ENCODE measurements around the gene CFAP299. TPM values are rescaled to one million over a fixed set of nuclear protein-coding genes. Genes with fewer than 3 reads are reported as not detected.

CFAP299 gene
- total RNA-seq, 1 donor from 2014 or later: not detected

DNA sequence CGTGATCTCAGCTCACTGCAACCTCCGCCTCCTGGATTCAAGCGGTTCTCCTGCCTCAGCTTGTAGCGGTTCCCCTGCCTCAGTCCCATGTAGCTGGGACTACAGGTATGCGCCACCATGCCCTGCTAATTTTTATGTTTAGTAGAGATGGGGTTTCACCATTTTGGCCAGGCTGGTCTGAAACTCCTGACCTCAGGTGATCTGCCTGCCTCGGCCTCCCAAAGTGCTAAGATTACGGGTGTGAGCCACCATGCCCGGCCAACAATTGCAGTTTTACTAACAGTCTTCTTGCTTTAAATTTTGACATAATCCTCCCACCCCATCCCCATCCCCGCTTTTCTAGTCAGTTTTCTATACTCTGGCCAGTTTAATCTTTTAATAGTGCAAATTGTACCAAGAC, 112.0 kb downstream of the CFAP299 start:
- no peak overlapping the region for H3K4me3 Mint-ChIP-seq
- H3K36me3 Mint-ChIP-seq (ENCODE audit: low read depth): no peaks in the 10 kb centered on the region
- no peaks in the 10 kb centered on the region for H3K4me1 Mint-ChIP-seq (ENCODE audit: low read depth)
- H3K27ac Mint-ChIP-seq: no peak overlapping the region
- intact Hi-C loops (cut with micrococcal nuclease): no loop called here
- H3K9me3 Mint-ChIP-seq: peaks cover 17% of the 10 kb centered on the region
- peaks cover 1% of the 10 kb centered on the region for H3K27me3 Mint-ChIP-seq (ENCODE audit: insufficient read depth)
- DNase-seq (ENCODE audit: low spot score): no peak

DNA sequence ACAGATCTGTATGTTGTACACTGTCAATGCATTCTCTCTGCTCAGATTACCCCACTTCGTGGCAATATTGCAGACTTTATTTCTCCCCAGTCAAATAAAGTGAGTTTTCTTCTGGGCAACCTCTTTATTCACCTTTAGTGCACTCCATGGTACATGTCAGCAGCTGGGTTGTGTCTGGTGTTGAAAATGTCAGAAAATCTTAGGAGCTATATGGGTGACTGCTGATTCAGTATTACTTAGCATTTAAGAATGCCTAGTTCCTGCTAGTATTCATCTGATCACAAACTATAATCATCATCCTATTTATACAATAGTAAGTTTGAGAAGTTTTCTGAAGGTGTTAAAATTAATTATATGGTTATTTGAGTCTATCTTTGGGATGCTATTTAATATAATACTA, 112.5 kb downstream of the CFAP299 start:
- no peak for DNase-seq (ENCODE audit: low spot score)
- intact Hi-C loops (cut with micrococcal nuclease): no loop called here
- peaks cover 1% of the 10 kb centered on the region for H3K27me3 Mint-ChIP-seq (ENCODE audit: insufficient read depth)
- no peaks in the 10 kb centered on the region for H3K36me3 Mint-ChIP-seq (ENCODE audit: low read depth)
- H3K27ac Mint-ChIP-seq: no peak overlapping the region
- H3K9me3 Mint-ChIP-seq: peaks cover 13% of the 10 kb centered on the region
- no peaks in the 10 kb centered on the region for H3K4me1 Mint-ChIP-seq (ENCODE audit: low read depth)
- H3K4me3 Mint-ChIP-seq: no peak overlapping the region

DNA sequence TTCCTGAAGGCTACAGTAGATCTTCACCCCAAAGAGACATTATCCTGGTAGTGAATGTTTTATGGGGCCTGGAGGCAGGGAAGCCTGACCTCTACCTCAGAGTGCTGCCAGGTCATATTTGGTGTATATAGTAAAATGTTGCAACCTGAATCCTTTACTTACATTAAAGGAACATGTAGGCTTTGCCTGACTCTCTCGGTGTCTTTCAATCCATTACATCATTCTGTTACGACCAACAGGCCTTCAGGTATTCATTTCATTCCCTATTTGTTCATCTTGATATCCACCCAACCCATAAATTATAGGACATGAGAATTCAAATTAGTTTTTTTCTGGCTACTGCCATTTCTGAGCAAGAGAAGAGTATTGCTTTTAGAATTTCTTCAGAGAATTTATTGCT, 116.5 kb downstream of the CFAP299 start:
- intact Hi-C loops (cut with micrococcal nuclease): no loop called here
- Mint-ChIP-seq H3K9me3 (no peaks in the 10 kb centered on the region), H3K4me3 (no peak overlapping the region), H3K36me3 (ENCODE audit: low read depth) (no peaks in the 10 kb centered on the region), H3K27me3 (ENCODE audit: insufficient read depth) (no peaks in the 10 kb centered on the region), H3K4me1 (ENCODE audit: low read depth) (no peaks in the 10 kb centered on the region), H3K27ac (no peak overlapping the region)
- DNase-seq (ENCODE audit: low spot score): no peak

DNA sequence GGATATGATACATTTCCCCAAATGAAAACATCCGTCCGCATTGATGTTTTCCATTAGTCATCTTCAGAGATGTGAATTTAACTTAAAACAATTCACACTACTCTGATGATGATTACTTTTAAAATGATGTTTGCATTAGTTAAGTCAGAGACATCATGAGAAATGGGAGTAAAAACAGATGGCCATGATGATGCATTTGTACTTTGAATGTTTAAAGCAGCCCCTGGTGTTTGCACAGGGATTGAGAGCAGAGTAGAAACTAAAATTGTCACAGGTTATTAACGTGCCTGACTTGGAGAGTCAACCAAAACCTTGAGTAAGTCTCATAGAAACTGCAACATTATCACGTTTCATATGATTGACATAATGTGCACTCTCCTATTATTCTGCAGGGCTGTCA, 117.2 kb downstream of the CFAP299 start:
- Mint-ChIP-seq H3K9me3 (no peaks in the 10 kb centered on the region), H3K36me3 (ENCODE audit: low read depth) (no peaks in the 10 kb centered on the region), H3K27me3 (ENCODE audit: insufficient read depth) (no peaks in the 10 kb centered on the region), H3K27ac (no peak overlapping the region), H3K4me1 (ENCODE audit: low read depth) (no peaks in the 10 kb centered on the region), H3K4me3 (no peak overlapping the region)
- intact Hi-C loops (cut with micrococcal nuclease): no loop called here
- no peak for DNase-seq (ENCODE audit: low spot score)

DNA sequence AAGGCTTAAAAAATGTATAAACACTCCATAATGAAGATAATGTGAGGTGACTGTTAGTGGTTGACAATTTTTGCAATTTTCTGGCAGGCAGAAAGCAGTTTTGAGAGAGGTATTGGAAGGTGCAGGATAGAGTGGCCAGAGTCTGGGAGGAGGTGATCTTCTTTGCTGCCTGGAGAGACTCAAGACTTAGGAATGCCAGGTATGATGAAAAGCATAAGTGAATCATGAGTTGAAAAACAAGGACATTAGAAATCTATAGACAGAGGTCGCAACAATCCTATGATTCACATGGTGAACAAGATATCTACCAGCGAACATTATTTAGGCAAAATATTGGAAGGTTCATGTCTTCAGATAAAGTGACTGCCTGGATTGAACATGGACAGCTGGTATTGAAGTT, 118.5 kb downstream of the CFAP299 start:
- Mint-ChIP-seq H3K27me3 (ENCODE audit: insufficient read depth) (no peaks in the 10 kb centered on the region), H3K4me1 (ENCODE audit: low read depth) (no peaks in the 10 kb centered on the region), H3K36me3 (ENCODE audit: low read depth) (no peaks in the 10 kb centered on the region), H3K27ac (no peak overlapping the region), H3K9me3 (no peaks in the 10 kb centered on the region), H3K4me3 (no peak overlapping the region)
- DNase-seq (ENCODE audit: low spot score): no peak
- intact Hi-C loops (cut with micrococcal nuclease): no loop called here

DNA sequence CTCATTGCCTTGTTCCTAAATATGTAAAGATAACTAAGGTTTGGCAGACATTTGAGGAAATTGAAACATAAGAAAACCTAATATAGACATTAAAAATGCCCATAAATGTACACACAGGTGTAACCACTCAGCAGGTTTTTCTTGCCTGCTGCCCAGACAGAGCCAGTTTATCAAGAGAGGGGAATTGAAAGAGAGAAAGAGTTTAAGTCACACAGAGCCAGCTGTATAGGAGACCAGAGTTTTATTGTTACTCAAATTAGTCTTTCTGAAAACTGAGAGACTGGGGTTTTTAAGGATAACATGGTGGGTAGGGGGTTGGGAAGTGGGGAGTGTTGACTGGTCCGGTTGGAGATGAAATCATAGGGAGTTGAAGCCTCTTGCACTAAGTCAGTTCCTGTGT, 119.0 kb downstream of the CFAP299 start:
- intact Hi-C loops (cut with micrococcal nuclease): no loop called here
- Mint-ChIP-seq H3K4me1 (ENCODE audit: low read depth) (no peaks in the 10 kb centered on the region), H3K9me3 (no peaks in the 10 kb centered on the region), H3K4me3 (no peak overlapping the region), H3K36me3 (ENCODE audit: low read depth) (no peaks in the 10 kb centered on the region), H3K27me3 (ENCODE audit: insufficient read depth) (no peaks in the 10 kb centered on the region), H3K27ac (no peak overlapping the region)
- no peak for DNase-seq (ENCODE audit: low spot score)

DNA sequence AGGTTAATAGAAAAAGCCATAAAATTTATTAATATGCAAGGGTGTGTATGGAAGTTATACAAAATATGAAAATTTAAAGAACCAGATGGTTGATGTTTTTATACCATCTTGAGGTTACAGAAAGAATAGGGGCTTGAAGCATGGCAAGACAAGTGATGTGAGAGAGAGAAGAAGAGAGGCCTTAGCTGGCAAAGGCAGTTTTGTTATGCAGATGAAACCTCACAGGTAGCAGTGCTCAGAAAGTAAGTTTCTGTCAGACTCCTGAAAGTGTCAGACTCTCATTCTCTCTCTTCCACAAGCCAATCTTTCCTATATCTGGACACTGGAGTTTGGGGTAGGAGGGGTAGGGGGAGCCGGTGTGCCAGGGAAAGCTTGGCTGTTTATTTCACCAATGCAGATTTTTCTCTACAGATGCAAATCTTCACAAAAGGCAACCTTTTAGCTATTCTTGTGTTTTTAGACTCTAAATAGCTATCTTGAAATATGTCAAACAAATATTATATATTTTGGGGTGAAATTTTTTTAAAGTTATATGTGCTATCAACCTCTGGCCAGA, 124.5 kb downstream of the CFAP299 start:
- Mint-ChIP-seq H3K36me3 (ENCODE audit: low read depth) (peaks cover 2% of the 10 kb centered on the region), H3K27me3 (ENCODE audit: insufficient read depth) (no peaks in the 10 kb centered on the region), H3K4me3 (no peak overlapping the region), H3K27ac (no peak overlapping the region), H3K4me1 (ENCODE audit: low read depth) (peaks cover 8% of the 10 kb centered on the region), H3K9me3 (peaks cover 4% of the 10 kb centered on the region)
- no peak for DNase-seq (ENCODE audit: low spot score)
- intact Hi-C loops (cut with micrococcal nuclease): no loop called here

DNA sequence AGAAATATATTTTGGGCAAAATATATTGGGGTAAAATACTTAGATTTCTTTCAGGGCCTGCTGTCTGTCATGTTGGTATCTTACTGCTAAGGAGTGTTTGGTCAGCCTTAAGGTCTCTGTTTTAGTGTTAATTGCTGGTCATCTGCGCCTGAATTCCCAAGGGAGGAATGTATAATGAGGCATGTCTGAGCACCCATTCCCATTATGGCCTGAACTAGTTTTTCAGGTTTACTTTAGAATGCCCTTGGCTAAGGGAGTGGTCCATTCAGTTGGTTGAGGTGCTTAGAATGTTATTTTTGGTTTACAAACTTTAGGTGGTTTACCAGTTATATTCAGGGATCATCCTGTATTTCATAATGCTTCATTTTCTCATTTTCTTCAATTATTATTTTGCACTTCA, 125.9 kb downstream of the CFAP299 start:
- Mint-ChIP-seq H3K4me3 (no peak overlapping the region), H3K9me3 (peaks cover 4% of the 10 kb centered on the region), H3K27me3 (ENCODE audit: insufficient read depth) (no peaks in the 10 kb centered on the region), H3K36me3 (ENCODE audit: low read depth) (peaks cover 2% of the 10 kb centered on the region), H3K4me1 (ENCODE audit: low read depth) (peaks cover 8% of the 10 kb centered on the region), H3K27ac (no peak overlapping the region)
- intact Hi-C loops (cut with micrococcal nuclease): no loop called here
- DNase-seq (ENCODE audit: low spot score): no peak

DNA sequence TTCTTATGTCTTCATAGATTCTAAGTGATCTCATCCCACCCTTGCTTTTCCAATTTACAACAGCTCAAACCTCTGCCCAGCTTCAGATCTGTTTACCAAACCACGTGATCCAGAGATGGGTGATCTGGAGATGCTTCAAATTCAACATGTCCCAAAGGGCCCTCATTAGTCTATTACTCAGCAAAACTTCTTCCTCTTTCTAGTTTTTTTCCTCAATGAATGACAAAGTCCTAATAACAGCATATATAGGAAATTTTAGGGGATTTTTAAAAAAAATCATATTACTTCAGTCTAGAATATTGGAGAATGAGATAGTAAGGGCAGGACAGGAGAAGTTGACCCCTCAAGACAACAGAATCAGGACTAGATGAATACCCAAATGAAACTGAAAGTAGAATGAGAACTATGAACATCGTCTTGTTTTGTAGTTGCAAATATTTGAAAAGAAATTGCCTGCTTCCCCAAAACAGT, 127.1 kb downstream of the CFAP299 start:
- DNase-seq (ENCODE audit: low spot score): no peak
- H3K9me3 Mint-ChIP-seq: peaks cover 8% of the 10 kb centered on the region
- intact Hi-C loops (cut with micrococcal nuclease): no loop called here
- no peaks in the 10 kb centered on the region for H3K27me3 Mint-ChIP-seq (ENCODE audit: insufficient read depth)
- H3K4me3 Mint-ChIP-seq: peak overlapping the region; percentile 50
- peaks cover 8% of the 10 kb centered on the region for H3K4me1 Mint-ChIP-seq (ENCODE audit: low read depth)
- peak overlapping the region; percentile 25 for H3K27ac Mint-ChIP-seq
- peaks cover 3% of the 10 kb centered on the region for H3K36me3 Mint-ChIP-seq (ENCODE audit: low read depth)

DNA sequence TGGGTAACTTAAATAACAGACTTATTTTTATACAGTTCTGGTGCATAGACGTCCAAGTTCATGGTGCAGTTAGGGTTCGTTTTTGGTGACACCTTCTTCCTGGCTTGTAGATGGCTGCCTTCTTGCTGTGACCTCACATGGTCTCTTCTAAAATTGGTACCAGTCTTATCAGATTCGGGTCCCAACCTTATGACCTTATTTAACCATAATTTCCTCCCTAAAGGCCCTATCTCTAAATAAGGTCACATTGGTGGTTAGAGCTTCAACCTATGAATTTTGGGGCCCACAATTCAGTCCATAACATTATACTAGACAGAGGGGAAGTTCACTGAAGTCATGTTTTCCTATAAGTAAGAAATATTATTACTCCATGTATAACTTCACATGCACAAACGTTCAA, 128.0 kb downstream of the CFAP299 start:
- Mint-ChIP-seq H3K27ac (no peak overlapping the region), H3K27me3 (ENCODE audit: insufficient read depth) (no peaks in the 10 kb centered on the region), H3K4me1 (ENCODE audit: low read depth) (peaks cover 8% of the 10 kb centered on the region), H3K9me3 (peaks cover 9% of the 10 kb centered on the region), H3K36me3 (ENCODE audit: low read depth) (peaks cover 4% of the 10 kb centered on the region), H3K4me3 (no peak overlapping the region)
- intact Hi-C loops (cut with micrococcal nuclease): no loop called here
- no peak for DNase-seq (ENCODE audit: low spot score)

DNA sequence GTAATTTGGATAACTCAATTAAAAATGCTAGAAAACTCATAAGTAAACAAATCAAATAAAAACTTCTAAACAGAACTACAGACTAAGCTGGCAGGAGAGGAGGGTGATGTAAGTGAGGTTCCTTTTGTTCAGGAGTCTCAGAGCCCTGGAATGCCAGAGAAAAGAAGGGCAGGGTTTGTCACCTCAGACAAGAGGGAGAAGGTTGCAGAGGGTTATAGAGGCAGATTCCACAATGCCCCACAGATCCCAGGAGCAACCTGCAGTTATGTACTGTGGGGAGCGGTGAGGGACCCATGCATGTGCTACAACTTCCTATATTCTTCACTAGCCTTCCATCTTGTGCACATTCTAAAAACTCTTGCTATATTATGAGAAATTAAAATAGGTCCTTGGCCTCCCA, 129.7 kb downstream of the CFAP299 start:
- Mint-ChIP-seq H3K36me3 (ENCODE audit: low read depth) (peaks cover 4% of the 10 kb centered on the region), H3K4me1 (ENCODE audit: low read depth) (peaks cover 8% of the 10 kb centered on the region), H3K27me3 (ENCODE audit: insufficient read depth) (no peaks in the 10 kb centered on the region), H3K9me3 (peaks cover 9% of the 10 kb centered on the region), H3K4me3 (no peak overlapping the region), H3K27ac (no peak overlapping the region)
- no peak for DNase-seq (ENCODE audit: low spot score)
- intact Hi-C loops (cut with micrococcal nuclease): no loop called here

DNA sequence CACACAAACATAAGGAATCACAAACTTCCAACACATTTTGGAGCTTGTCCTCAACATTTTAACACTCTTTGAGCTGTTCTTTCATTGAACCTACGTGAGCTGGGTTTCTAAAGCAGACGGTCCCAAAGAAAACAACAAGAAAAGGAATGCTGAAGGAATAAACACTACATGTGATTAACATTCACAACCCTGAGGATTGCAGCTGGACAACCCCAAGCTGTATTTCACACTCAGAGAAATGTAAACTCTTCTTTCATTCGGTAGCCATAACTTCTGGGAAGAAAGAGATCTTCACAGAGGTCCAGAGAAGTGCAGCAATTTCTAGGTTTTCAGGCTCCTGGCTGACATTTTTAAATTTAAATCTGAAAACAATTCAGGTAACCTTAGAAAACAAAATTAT, 130.2 kb downstream of the CFAP299 start:
- Mint-ChIP-seq H3K36me3 (ENCODE audit: low read depth) (peaks cover 4% of the 10 kb centered on the region), H3K27me3 (ENCODE audit: insufficient read depth) (no peaks in the 10 kb centered on the region)

DNA sequence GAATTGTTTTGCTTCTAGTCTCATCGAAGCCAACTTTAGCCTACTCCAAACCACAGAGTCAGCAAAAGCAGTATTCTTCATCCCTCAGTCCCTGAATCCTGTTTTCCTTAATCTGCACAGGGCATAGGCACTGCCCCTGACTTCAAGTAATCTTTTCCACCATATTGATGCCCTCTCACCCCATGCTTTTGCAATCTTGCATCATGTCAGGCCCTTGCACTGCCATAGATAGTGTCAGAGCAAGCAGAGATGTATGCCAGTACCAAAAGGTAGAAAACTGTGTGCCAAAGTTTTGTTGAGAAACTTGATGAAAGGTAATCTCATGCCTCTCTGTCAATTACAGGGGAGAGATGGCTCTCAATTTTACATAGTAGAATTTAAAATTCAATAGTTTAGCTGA, 131.1 kb downstream of the CFAP299 start:
- Mint-ChIP-seq H3K27me3 (ENCODE audit: insufficient read depth) (no peaks in the 10 kb centered on the region), H3K4me3 (no peak overlapping the region), H3K4me1 (ENCODE audit: low read depth) (peaks cover 8% of the 10 kb centered on the region), H3K27ac (no peak overlapping the region), H3K36me3 (ENCODE audit: low read depth) (peaks cover 4% of the 10 kb centered on the region), H3K9me3 (peaks cover 9% of the 10 kb centered on the region)
- DNase-seq (ENCODE audit: low spot score): no peak
- intact Hi-C loops (cut with micrococcal nuclease): no loop called here

More for the DNA sequence above, 130.2 kb downstream of the CFAP299 start:
- no peak for DNase-seq (ENCODE audit: low spot score)
- Mint-ChIP-seq H3K27ac (no peak overlapping the region), H3K9me3 (peaks cover 9% of the 10 kb centered on the region), H3K4me3 (no peak overlapping the region), H3K4me1 (ENCODE audit: low read depth) (peaks cover 8% of the 10 kb centered on the region)
- intact Hi-C loops (cut with micrococcal nuclease): no loop called here

DNA sequence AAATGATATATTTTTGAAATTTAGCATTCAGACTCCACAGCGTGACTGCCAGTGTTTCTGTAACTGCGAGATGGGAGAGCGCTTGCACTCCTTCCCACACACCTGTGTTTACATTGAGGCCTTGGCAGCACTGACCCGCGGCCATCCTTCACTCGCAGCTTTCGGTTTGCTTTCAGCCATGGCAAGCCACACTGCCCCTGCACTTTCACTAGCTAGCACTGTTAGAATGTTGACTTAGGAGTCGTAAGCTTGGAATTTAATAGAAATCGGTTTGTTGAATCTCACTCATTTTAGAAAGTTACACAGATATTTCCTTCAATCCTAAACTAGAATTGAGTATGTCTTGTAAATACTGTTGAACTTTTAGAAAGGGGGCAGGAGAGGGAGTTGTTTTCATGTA, 136.2 kb downstream of the CFAP299 start:
- DNase-seq (ENCODE audit: low spot score): no peak
- no peaks in the 10 kb centered on the region for H3K4me1 Mint-ChIP-seq (ENCODE audit: low read depth)
- peaks cover 2% of the 10 kb centered on the region for H3K36me3 Mint-ChIP-seq (ENCODE audit: low read depth)
- no peak overlapping the region for H3K27ac Mint-ChIP-seq
- H3K9me3 Mint-ChIP-seq: peaks cover 5% of the 10 kb centered on the region
- no peaks in the 10 kb centered on the region for H3K27me3 Mint-ChIP-seq (ENCODE audit: insufficient read depth)
- no peak overlapping the region for H3K4me3 Mint-ChIP-seq
- intact Hi-C loops (cut with micrococcal nuclease): no loop called here
